OCI-LY7 (cell line): ENCODE measurements around the gene KIF26A.

Experiments used
- CTCF ChIP-seq: fragments of 200-600 bp; sonication (generic); conservative IDR thresholded peaks from 2 replicates; pipeline ENCODE4 v1.5.1; 2014; ENCODE audit warnings: mild to moderate bottlenecking, antibody characterized with exemption, low read length, moderate library complexity, mixed read lengths
- EZH2phosphoT487 ChIP-seq: fragments of 200-600 bp; sonication (generic); IDR thresholded peaks from 2 replicates; pipeline ENCODE4 v1.6.1; 2018; ENCODE audit warnings: low read depth, borderline replicate concordance, mild to moderate bottlenecking, mixed run types, antibody characterized with exemption, low read length, moderate library complexity, mixed read lengths

DNA sequence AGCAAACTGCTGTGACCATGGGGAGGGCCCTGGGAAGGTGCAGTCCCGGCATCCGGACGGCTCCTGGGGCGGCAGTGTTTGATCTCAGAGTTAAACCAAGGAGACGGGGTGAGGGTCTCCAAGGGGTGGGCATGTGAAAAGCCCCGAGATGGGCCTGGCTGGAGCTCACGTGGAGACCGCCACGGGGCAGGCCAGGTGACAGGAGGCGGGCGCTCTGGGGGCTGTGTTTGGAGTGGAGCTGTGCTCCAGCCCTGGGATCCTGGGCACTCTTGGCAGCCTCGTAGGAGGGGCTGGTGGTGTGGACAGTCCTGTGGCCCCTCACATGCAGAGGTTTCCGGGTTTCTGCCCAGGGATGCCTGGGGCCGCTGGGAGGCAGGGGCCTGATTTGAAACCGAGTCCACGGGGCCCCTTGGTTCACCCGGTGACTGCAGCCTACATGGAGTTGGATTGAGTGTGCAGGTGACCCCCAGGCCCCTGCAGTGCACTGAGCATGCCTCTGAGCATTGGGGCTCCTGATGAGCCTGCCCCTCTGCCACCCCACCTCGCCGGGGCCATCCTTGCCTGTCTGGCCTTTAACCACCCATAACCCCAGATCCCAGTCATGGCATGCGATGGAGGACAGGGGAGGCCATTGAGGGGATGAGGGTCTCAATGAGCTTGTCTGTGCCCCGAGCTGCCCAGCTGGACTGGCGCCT, 8.4 kb downstream of the KIF26A start:
- TF ChIP-seq CTCF: no peak
- no peak for TF ChIP-seq EZH2phosphoT487
